Tibial nerve (tissue), 4 donors: ENCODE measurements around the gene ZNF438. TPM values are rescaled to one million over a fixed set of nuclear protein-coding genes. Genes with fewer than 3 reads are reported as not detected.

Source experiments
- DNase-seq, 2 donors: peaks; one replicate each; pipeline ENCODE4 v3.0.0-alpha.2; 2019; ENCODE audit warnings: low spot score in 2 of 2
- H3K27ac ChIP-seq, 4 donors: fragments of 200-600 bp; sonication (generic) in 3 of 4; one replicate each; pipeline ENCODE4 v1.5.1; 2017 to 2019; ENCODE audit warnings: mild to moderate bottlenecking in 1 of 4
- H3K27me3 ChIP-seq, 2 donors: fragments of 200-600 bp; sonication (generic) in 1 of 2; one replicate each; pipeline versions ENCODE4 v1.5.1 to v1.6.0; 2017 to 2019
- H3K36me3 ChIP-seq, 3 donors: fragments of 200-600 bp; sonication (generic); one replicate each; pipeline ENCODE4 v1.5.1; 2018 to 2019
- H3K4me1 ChIP-seq, 4 donors: fragments of 200-600 bp; sonication (generic) in 3 of 4; one replicate each; pipeline ENCODE4 v1.5.1; 2017 to 2019
- H3K4me3 ChIP-seq, 4 donors: fragments of 200-600 bp; sonication (generic) in 3 of 4; one replicate each; pipeline ENCODE4 v1.5.1; 2017 to 2019; ENCODE audit warnings: mild to moderate bottlenecking in 1 of 4, moderate library complexity in 1 of 4
- H3K9me3 ChIP-seq, 4 donors: fragments of 200-600 bp; sonication (generic) in 3 of 4; one replicate each; pipeline ENCODE4 v1.5.1; 2017 to 2019
- EP300 ChIP-seq, 2 donors: sonication (generic); formaldehyde crosslinking; IDR thresholded peaks; one replicate each; pipeline ENCODE4 v1.6.1; 2017; ENCODE audit warnings: antibody characterized with exemption in 2 of 2, mild to moderate bottlenecking in 1 of 2
- POLR2A ChIP-seq, 2 donors: fragments of 450-650 bp; IDR thresholded peaks; one replicate each; pipeline ENCODE4 v1.6.1; 2017; ENCODE audit warnings: antibody characterized with exemption in 2 of 2, mild to moderate bottlenecking in 2 of 2, moderate library complexity in 2 of 2
- WGBS, 2 donors: methylation state at CpG; one replicate each; pipeline ENCODE4 v1.1.5; 2018; 5-methylcytosine and 5-hydroxymethylcytosine counted together
- total RNA-seq, 4 donors: library from RNA; depleted of rRNA; stranded (reverse); fragments of >200 nt; gene quantifications; one replicate each; pipeline ENCODE4 v1.1.0, GENCODE V29; 2016
- TF ChIP-seq, protein P1 (sequence below), 5 experiments: fragments of 200-600 bp in 3 of 5; fragments of 450-650 bp in 2 of 5; sonication (generic) in 3 of 5; IDR thresholded peaks; one replicate each; pipeline ENCODE4 v1.5.1; 2016 to 2019; ENCODE audit warnings: antibody characterized with exemption in 5 of 5, mild to moderate bottlenecking in 3 of 5, moderate library complexity in 2 of 5

Gene ZNF438
- total RNA-seq, 4 donors from 2014 or later: 10.8 to 26.5 (median 19.7) TPM

DNA sequence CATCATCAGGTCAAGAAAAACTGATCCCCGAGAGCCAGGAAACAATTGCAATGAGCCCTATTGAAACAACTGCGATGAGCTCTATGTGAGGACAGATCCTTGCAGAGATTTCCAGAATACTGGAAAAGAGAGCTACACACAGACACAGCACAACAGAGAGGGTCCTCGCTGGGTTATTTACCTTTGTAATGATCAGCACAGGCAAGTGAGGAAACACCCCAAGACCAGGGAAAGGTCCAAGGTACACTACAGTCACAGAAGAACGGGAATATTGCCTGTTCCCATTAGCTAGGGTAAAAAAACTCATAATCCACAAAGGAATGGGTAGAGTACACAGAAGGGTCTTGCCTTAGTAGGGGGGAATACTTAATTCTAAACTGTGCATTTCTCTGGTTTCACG is 152.7 kb downstream of the ZNF438 start:
- whole genome bisulfite sequencing, 2 donors: 90 to 95% methylated on average over 5 of the region's 5 CpGs
- Histone ChIP-seq H3K9me3 (no peaks in the 10 kb centered on the region), H3K4me3 (no peak overlapping the region), H3K36me3 (peaks cover 0 to 17% (median 0%) of the 10 kb centered on the region in 3 donors), H3K27me3 (no peaks in the 10 kb centered on the region), H3K27ac (no peak overlapping the region), H3K4me1 (peaks cover 0 to 10% (median 0%) of the 10 kb centered on the region in 4 donors)
- no peak for DNase-seq
- TF ChIP-seq EP300 (IDR thresholded peaks at IDR 0.05) (no peak), POLR2A (IDR thresholded peaks at IDR 0.05) (no peak)
- TF ChIP-seq, protein P1, sequence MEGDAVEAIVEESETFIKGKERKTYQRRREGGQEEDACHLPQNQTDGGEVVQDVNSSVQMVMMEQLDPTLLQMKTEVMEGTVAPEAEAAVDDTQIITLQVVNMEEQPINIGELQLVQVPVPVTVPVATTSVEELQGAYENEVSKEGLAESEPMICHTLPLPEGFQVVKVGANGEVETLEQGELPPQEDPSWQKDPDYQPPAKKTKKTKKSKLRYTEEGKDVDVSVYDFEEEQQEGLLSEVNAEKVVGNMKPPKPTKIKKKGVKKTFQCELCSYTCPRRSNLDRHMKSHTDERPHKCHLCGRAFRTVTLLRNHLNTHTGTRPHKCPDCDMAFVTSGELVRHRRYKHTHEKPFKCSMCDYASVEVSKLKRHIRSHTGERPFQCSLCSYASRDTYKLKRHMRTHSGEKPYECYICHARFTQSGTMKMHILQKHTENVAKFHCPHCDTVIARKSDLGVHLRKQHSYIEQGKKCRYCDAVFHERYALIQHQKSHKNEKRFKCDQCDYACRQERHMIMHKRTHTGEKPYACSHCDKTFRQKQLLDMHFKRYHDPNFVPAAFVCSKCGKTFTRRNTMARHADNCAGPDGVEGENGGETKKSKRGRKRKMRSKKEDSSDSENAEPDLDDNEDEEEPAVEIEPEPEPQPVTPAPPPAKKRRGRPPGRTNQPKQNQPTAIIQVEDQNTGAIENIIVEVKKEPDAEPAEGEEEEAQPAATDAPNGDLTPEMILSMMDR (IDR thresholded peaks at IDR 0.05): no peak

DNA sequence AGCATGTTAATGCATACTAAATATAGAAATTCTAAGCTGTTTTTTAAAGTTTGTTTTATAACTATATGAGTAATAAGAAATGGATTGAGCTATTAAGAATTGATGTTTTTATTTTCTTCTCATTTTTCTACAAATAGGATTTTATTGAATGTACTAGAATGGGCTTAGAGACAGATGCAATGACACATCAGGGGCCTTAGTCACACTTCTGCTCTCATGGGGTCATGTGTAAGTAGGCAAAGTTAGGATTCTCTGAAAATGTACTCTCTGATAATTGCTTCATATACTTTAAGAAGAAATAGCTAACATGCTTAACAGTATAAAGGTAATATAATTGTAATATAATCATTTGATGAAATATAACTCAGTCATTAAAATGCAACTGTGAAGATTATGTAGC is 154.6 kb downstream of the ZNF438 start:
- no peaks in the 10 kb centered on the region for H3K27me3 ChIP-seq
- peaks cover 0 to 17% (median 0%) of the 10 kb centered on the region in 3 donors for H3K36me3 ChIP-seq
- DNase-seq: no peak
- H3K4me3 ChIP-seq: no peak overlapping the region
- H3K9me3 ChIP-seq: no peaks in the 10 kb centered on the region
- no peaks in the 10 kb centered on the region for H3K4me1 ChIP-seq
- TF ChIP-seq, protein P1 (IDR thresholded peaks at IDR 0.05): no peak
- TF ChIP-seq EP300 (IDR thresholded peaks at IDR 0.05): no peak
- no peak for TF ChIP-seq POLR2A (IDR thresholded peaks at IDR 0.05)
- H3K27ac ChIP-seq: no peak overlapping the region

DNA sequence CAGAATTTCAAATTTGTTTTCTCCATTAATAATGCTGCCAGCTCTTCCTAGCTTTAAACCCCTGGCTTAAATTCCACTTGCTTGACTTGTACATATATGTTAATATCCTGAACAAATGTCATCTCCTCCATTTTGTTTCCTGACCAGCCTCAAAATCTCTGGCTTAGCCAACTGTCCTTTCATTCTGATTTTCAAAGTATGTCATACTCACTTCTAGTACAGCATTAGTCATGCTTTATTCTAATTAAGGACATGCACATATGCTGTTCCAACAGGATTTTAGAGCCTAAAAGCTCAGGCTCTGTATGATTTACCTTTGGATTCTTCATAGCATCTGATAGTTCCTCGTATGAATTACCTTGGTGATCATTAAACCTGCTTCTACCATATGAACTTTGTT is 158.3 kb downstream of the ZNF438 start:
- Histone ChIP-seq H3K9me3 (no peaks in the 10 kb centered on the region), H3K27ac (no peak overlapping the region), H3K4me3 (no peak overlapping the region), H3K27me3 (no peaks in the 10 kb centered on the region), H3K36me3 (peaks cover 0 to 23% (median 0%) of the 10 kb centered on the region in 3 donors), H3K4me1 (no peaks in the 10 kb centered on the region)
- TF ChIP-seq, protein P1 (IDR thresholded peaks at IDR 0.05): no peak
- TF ChIP-seq EP300 (IDR thresholded peaks at IDR 0.05) (no peak), POLR2A (IDR thresholded peaks at IDR 0.05) (no peak)
- WGBS, 2 donors: 97 to 100% methylated on average over 1 of the region's 1 CpG
- no peak for DNase-seq

GRCh38 chr10:30870896-30871295 is 160.8 kb downstream of the ZNF438 start:
- no peak for DNase-seq
- WGBS, 2 donors: 73 to 83% methylated on average over 2 of the region's 2 CpGs
- TF ChIP-seq, protein P1 (IDR thresholded peaks at IDR 0.05): no peak
- TF ChIP-seq POLR2A (IDR thresholded peaks at IDR 0.05) (no peak), EP300 (IDR thresholded peaks at IDR 0.05) (no peak)
- no peaks in the 10 kb centered on the region for H3K4me1 ChIP-seq
- peaks cover 0 to 17% (median 0%) of the 10 kb centered on the region in 3 donors for H3K36me3 ChIP-seq
- no peaks in the 10 kb centered on the region for H3K9me3 ChIP-seq
- H3K27me3 ChIP-seq: no peaks in the 10 kb centered on the region
- no peak overlapping the region for H3K4me3 ChIP-seq
- no peak overlapping the region for H3K27ac ChIP-seq

DNA sequence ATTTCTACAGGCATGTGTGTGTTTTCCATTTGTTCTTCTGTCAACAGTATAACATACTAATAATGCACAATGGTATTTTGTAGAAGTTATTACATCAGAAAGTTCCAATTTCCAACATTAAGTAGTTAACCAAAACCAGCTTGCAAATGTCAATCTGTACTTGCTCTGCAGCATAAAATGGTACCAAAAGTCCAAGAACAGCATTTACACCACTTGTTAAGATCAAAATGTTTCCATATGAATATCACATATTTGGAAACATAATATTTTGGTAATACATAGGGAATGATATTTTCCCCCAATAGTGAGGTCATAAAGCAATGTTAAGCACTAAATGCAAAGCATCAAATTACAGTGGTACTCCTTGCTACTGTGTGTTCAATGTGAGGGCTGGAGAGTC is 162.1 kb downstream of the ZNF438 start:
- no peak overlapping the region for H3K4me3 ChIP-seq
- peaks cover 0 to 5% (median 0%) of the 10 kb centered on the region in 3 donors for H3K36me3 ChIP-seq
- H3K27me3 ChIP-seq: no peaks in the 10 kb centered on the region
- no peak overlapping the region for H3K27ac ChIP-seq
- no peaks in the 10 kb centered on the region for H3K9me3 ChIP-seq
- H3K4me1 ChIP-seq: peaks cover 0 to 7% (median 0%) of the 10 kb centered on the region in 4 donors
- DNase-seq: no peak
- TF ChIP-seq POLR2A (IDR thresholded peaks at IDR 0.05) (no peak), EP300 (IDR thresholded peaks at IDR 0.05) (no peak)
- TF ChIP-seq, protein P1 (IDR thresholded peaks at IDR 0.05): no peak
